GM23338 (cell line): ENCODE measurements around the gene PRRX1. TPM values are rescaled to one million over a fixed set of nuclear protein-coding genes. Genes with fewer than 3 reads are reported as not detected.

Experiments used
- ATAC-seq: fragments of 200-7000 bp; cut with Tn5 transposase; 3 replicates; pipeline ENCODE4 v1.9.1; 2020
- DNase-seq: peaks from one replicate; pipeline ENCODE4 v3.0.0-alpha.2; 2015; ENCODE audit warnings: low spot score
- H2AFZ ChIP-seq: fragments of 200-600 bp; sonication (generic); 2 replicates; pipeline ENCODE4 v1.8.0; 2016; ENCODE audit warnings: antibody characterized with exemption, mild to moderate bottlenecking, moderate library complexity
- H3F3A ChIP-seq: fragments of 200-600 bp; sonication (generic); replicated peaks from 2 replicates; pipeline ENCODE4 v1.8.0; 2017; ENCODE audit warnings: antibody characterized with exemption, mixed run types, low read depth
- H3K27ac ChIP-seq: fragments of 200-600 bp; sonication (generic); 2 replicates; pipeline ENCODE4 v1.6.1; 2016; ENCODE audit warnings: low read depth
- H3K27me3 ChIP-seq: fragments of 200-600 bp; sonication (generic); 2 replicates; pipeline ENCODE4 v1.8.0; 2016; ENCODE audit warnings: mild to moderate bottlenecking, mixed run types, moderate library complexity; ENCODE audit not compliant: insufficient read depth
- H3K36me3 ChIP-seq: fragments of 200-600 bp; sonication (generic); 2 replicates; pipeline ENCODE4 v1.8.0; 2016; ENCODE audit warnings: mild to moderate bottlenecking; ENCODE audit not compliant: insufficient read depth
- H3K4me1 ChIP-seq: fragments of 200-600 bp; sonication (generic); 2 replicates; pipeline ENCODE4 v1.8.0; 2016; ENCODE audit warnings: mild to moderate bottlenecking, moderate library complexity; ENCODE audit not compliant: insufficient read depth
- H3K4me2 ChIP-seq: fragments of 200-600 bp; sonication (generic); 2 replicates; pipeline ENCODE4 v1.7.1; 2017; ENCODE audit warnings: mixed run types
- H3K4me3 ChIP-seq: fragments of 200-600 bp; sonication (generic); 2 replicates; pipeline ENCODE4 v1.6.1; 2016; ENCODE audit warnings: mixed run types
- H3K79me2 ChIP-seq: fragments of 200-600 bp; sonication (generic); replicated peaks from 2 replicates; pipeline ENCODE4 v1.8.0; 2017; ENCODE audit warnings: mild to moderate bottlenecking; ENCODE audit not compliant: insufficient read depth
- H3K9me2 ChIP-seq: fragments of 200-600 bp; sonication (generic); 2 replicates; pipeline ENCODE4 v1.8.0; 2017; ENCODE audit not compliant: insufficient read depth
- H4K20me1 ChIP-seq: fragments of 200-600 bp; sonication (generic); replicated peaks from 2 replicates; pipeline ENCODE4 v1.8.0; 2017; ENCODE audit warnings: mild to moderate bottlenecking; ENCODE audit not compliant: insufficient read depth
- H3K27ac Mint-ChIP-seq: 2 replicates; pipeline ENCODE4 v1.8.0; 2020; ENCODE audit warnings: inconsistent platforms, mild to moderate bottlenecking, moderate library complexity, mixed read lengths
- H3K27me3 Mint-ChIP-seq: 3 replicates; pipeline ENCODE4 v1.8.0; 2022; ENCODE audit warnings: low read depth, mild to moderate bottlenecking, moderate library complexity, mixed read lengths, inconsistent platforms; ENCODE audit not compliant: insufficient read depth, poor library complexity
- H3K36me3 Mint-ChIP-seq: 3 replicates; pipeline ENCODE4 v1.8.0; 2021; ENCODE audit warnings: low read depth, mild to moderate bottlenecking, inconsistent platforms, moderate library complexity, mixed read lengths
- H3K4me1 Mint-ChIP-seq: 3 replicates; pipeline ENCODE4 v1.8.0; 2020; ENCODE audit warnings: mild to moderate bottlenecking, inconsistent platforms, mixed read lengths
- H3K4me3 Mint-ChIP-seq: 3 replicates; pipeline ENCODE4 v1.8.0; 2021; ENCODE audit warnings: moderate library complexity, mild to moderate bottlenecking, inconsistent platforms, mixed read lengths
- H3K9me3 Mint-ChIP-seq: 3 replicates; pipeline ENCODE4 v1.8.0; 2020; ENCODE audit warnings: moderate library complexity, mild to moderate bottlenecking, inconsistent platforms, mixed read lengths
- ETS1 ChIP-seq: IDR thresholded peaks from 2 replicates; pipeline ENCODE4 v1.6.1; 2016; ENCODE audit warnings: antibody characterized with exemption
- polyA plus RNA-seq: library from polyadenylated mRNA; unstranded; fragments of >200 nt; fragmentation: Nextera tagmentation; extraction: Ambion mirVana; gene quantifications from 2 replicates; pipeline ENCODE4 v1.2.1, GENCODE V29; 2016
- total RNA-seq: library from RNA; depleted of rRNA; stranded (reverse); fragments of >200 nt; shearing (Covaris generic); gene quantifications from 2 replicates; pipeline ENCODE4 v1.2.3, GENCODE V29; 2014; rRNA removed

The PRRX1 gene
- total and polyA plus RNA-seq, 2 experiments from 2014 or later, result 0.58 TPM; not detected in 1

- no peak for ATAC-seq
- no peaks in the 10 kb centered on the region for H3K36me3 ChIP-seq
- no peaks in the 10 kb centered on the region for H3K4me1 ChIP-seq
- no peak overlapping the region for H2AFZ ChIP-seq
- Mint-ChIP-seq H3K4me3 (no peak overlapping the region), H3K27me3 (no peaks in the 10 kb centered on the region), H3K4me1 (no peaks in the 10 kb centered on the region), H3K36me3 (no peaks in the 10 kb centered on the region), H3K27ac (no peak overlapping the region), H3K9me3 (no peaks in the 10 kb centered on the region)
- H3K9me2 ChIP-seq, result no peaks in the 10 kb centered on the region
- H3K79me2 ChIP-seq, result no peaks in the 10 kb centered on the region
- H3K4me2 ChIP-seq, result no peak overlapping the region
- H3K4me3 ChIP-seq, result no peak overlapping the region
- H3K27me3 ChIP-seq, result no peaks in the 10 kb centered on the region
- H4K20me1 ChIP-seq, result no peaks in the 10 kb centered on the region
- H3K27ac ChIP-seq, result no peak overlapping the region
- no peak for TF ChIP-seq ETS1
- no peak for DNase-seq
- H3F3A ChIP-seq, result no peaks in the 10 kb centered on the region
Measured at GRCh38 chr1:170776777-170777176, 112.8 kb downstream of the PRRX1 start.

Other genes starting within 250 kb of the PRRX1 start
- 11.6 and 21.1 TPM in 2 replicates for gene GORAB, start 132.0 kb upstream of the PRRX1 start, total RNA-seq
- gene GORAB, start 132.0 kb upstream of the PRRX1 start, polyA plus RNA-seq, result 10.4 and 10.9 TPM in 2 replicates